Measurements from ENCODE around the gene FAM3C.

The FAM3C gene

DNA sequence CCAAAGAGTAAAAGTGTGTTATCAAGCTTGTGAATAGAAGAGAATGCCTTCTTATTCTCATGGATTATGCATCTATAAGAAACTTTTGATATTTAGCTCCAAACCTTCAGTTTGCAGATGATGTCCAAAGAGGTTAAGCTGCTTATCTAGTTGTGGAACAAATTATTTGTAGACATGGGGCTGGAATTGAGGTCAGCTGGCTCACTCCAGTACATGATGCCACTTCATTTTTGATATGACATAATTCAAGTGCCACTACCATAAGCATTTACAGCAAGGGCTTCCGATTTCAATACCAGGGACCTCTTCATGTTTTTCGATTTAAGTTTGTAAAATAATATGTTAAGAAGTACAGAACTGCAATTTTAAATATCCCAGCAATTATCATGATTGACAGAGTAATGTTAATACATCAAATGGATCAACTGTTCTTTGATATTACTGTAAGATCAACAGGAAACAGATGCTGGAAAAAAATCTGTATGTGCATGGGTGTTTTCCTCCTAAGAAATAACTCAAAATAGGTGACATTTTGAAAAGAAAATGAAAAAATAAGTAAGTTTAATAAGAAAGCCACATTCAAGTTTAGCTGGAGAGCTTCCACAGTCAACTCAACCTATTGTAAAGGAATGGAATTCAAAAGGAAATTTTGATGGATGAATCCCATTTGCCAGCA is 12.7 kb downstream of the FAM3C start:
- no peak overlapping the region for H3K4me3 ChIP-seq (ENCODE audit: low read depth, low read length)
- TF ChIP-seq, protein P1, sequence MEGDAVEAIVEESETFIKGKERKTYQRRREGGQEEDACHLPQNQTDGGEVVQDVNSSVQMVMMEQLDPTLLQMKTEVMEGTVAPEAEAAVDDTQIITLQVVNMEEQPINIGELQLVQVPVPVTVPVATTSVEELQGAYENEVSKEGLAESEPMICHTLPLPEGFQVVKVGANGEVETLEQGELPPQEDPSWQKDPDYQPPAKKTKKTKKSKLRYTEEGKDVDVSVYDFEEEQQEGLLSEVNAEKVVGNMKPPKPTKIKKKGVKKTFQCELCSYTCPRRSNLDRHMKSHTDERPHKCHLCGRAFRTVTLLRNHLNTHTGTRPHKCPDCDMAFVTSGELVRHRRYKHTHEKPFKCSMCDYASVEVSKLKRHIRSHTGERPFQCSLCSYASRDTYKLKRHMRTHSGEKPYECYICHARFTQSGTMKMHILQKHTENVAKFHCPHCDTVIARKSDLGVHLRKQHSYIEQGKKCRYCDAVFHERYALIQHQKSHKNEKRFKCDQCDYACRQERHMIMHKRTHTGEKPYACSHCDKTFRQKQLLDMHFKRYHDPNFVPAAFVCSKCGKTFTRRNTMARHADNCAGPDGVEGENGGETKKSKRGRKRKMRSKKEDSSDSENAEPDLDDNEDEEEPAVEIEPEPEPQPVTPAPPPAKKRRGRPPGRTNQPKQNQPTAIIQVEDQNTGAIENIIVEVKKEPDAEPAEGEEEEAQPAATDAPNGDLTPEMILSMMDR (conservative IDR thresholded peaks at IDR 0.05; ENCODE audit: low read depth, low read length): no peak
- DNase-seq (ENCODE audit: low read depth): no peak

DNA sequence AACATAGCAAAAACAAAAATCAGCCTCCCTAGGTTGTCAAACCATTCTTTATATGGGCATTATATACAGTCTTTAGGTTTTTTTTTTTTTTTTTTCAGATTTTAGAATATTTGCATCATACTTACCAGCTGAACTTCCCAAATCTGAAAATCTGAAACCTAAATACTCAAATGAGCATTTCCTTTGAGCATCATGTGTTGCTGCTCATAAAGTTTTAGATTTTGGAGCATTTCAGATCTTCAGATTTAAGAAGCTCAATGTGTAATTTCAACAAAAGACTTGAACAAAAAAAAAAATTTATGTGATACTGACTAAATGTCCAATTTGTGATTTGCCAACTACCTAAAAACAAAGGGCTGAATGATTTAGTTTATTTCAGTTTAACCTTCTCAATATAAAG is 13.6 kb downstream of the FAM3C start:
- H3K4me3 ChIP-seq (ENCODE audit: low read depth, low read length): no peak overlapping the region
- no peak for DNase-seq (ENCODE audit: low read depth)
- TF ChIP-seq, protein P1 (conservative IDR thresholded peaks at IDR 0.05; ENCODE audit: low read depth, low read length): no peak

DNA sequence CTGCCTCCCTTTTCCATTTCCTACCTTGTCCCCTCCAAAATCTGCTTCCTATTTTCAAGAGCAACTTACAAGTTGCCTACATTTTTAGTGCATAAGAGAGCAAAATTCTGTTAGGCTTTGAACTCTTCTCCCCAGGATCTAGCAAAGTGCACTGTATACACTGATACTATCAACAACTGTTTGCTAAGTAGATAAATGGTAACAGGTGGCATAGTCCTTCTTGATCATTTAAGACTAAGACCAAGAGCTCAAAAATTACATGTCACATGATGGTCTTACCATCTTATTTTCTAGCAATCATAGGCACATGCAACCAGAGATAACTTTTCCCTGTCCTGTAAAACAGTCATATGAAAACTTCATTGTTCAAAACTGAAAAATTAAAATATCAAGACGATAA is 16.2 kb downstream of the FAM3C start:
- no peak overlapping the region for H3K4me3 ChIP-seq (ENCODE audit: low read depth, low read length)
- TF ChIP-seq, protein P1 (conservative IDR thresholded peaks at IDR 0.05; ENCODE audit: low read depth, low read length): no peak
- no peak for DNase-seq (ENCODE audit: low read depth)

DNA sequence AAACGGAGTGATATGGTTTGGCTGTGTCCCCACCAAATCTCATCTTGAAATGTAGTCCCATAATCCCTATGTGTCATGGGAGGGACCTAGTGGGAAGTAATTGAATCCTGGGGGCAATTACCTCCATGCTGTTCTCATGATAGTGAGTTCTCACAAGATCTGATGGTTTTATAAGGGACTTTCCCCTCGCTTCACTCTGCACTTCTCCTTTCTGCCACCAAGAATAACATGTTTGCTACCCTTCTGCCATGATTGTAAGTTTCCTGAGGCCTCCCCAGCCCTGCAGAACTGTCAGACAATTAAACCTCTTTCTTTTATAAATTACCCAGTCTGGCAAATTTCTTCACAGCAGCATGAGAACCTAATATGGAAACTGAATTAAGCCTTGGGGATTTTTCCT is 19.1 kb downstream of the FAM3C start:
- TF ChIP-seq, protein P1 (conservative IDR thresholded peaks at IDR 0.05; ENCODE audit: low read depth, low read length): no peak
- H3K4me3 ChIP-seq (ENCODE audit: low read depth, low read length): no peak overlapping the region

DNA sequence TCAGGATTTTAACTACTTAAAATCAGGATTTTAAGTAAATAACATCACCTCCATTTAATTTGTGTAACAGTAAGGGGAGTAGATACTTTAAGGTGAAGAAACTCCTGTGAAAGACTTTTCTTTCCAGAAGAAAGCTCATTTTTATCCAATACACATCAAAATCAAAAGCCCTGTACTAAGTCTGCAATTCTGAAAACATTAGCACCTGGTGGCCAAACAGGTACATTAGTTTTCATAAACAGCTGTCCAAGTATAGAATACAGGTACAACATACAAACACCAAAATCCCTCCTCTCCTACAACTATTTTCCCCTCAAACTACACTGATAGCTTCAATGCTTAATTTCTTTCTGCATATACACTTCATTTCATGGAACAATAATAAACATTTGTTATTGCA is 22.9 kb downstream of the FAM3C start:
- no peak for DNase-seq (ENCODE audit: low read depth)
- TF ChIP-seq, protein P1 (conservative IDR thresholded peaks at IDR 0.05; ENCODE audit: low read depth, low read length): no peak
- H3K4me3 ChIP-seq (ENCODE audit: low read depth, low read length): no peak overlapping the region

More for the DNA sequence above, 19.1 kb downstream of the FAM3C start:
- no peak for DNase-seq (ENCODE audit: low read depth)

DNA sequence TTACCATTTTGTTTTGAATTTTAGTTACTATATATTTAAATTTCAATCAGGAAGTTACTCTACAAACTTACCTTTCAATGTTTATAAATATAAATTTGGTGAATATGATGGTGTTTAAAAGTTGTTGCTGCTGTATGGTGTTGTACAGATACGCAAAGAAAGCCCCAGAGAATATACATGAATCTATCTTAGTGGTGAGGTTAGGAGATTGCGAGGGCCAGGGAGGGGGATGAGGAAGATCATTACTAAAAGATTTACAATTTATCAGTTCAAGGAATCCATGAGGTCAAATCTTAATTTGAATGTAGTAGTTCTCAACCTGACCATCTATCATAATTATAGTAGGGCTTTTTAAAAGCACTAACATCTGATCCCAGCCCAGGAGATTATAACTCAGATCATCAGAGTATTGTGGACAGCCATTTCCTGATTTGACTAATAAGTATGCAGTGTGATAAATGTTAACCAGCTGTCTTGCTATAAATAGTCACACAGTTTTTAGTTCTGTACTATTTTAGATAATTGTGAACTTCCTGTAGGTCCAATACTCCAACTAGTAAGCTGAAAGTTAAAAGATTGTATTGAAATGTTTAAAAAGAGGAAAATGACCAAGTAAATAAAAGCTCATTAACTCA is 23.6 kb downstream of the FAM3C start:
- no peak overlapping the region for H3K4me3 ChIP-seq (ENCODE audit: low read depth, low read length)
- no peak for DNase-seq (ENCODE audit: low read depth)
- TF ChIP-seq, protein P1 (conservative IDR thresholded peaks at IDR 0.05; ENCODE audit: low read depth, low read length): no peak

DNA sequence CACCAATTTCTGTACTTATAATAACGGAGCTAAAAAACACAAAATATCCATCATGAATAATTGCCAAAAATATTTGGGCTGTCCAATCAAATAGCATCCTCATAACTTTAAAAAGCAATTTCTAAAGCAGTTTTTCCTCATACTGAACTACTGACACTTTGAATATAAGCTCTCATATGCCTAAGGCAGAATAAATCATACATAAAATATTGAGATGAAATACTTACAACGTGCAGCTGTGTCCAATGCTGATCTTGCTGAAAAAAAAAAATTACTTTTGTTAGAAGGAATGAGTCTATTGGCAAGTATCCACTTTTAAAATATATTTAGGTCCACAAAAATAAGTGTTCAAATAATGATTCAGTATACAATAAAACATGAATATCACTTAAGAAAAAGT is 24.2 kb downstream of the FAM3C start:
- no peak overlapping the region for H3K4me3 ChIP-seq (ENCODE audit: low read depth, low read length)
- TF ChIP-seq, protein P1 (conservative IDR thresholded peaks at IDR 0.05; ENCODE audit: low read depth, low read length): no peak
- no peak for DNase-seq (ENCODE audit: low read depth)
